Esophagus squamous epithelium (tissue), 4 donors: ENCODE results near the gene TOX2.

ENCODE experiments used
- POLR2A ChIP-seq, 4 donors: fragments of 450-650 bp; IDR thresholded peaks; one replicate each; pipeline ENCODE4 v1.6.1; 2017; ENCODE audit warnings: antibody characterized with exemption in 4 of 4, mild to moderate bottlenecking in 4 of 4, moderate library complexity in 3 of 4
- TF ChIP-seq, protein P1 (sequence below), 6 experiments: fragments of 450-650 bp in 4 of 6; fragments of 200-600 bp in 2 of 6; sonication (generic) in 2 of 6; IDR thresholded peaks; one replicate each; pipeline ENCODE4 v1.5.1; 2016 to 2019; ENCODE audit warnings: antibody characterized with exemption in 6 of 6, mild to moderate bottlenecking in 4 of 6, moderate library complexity in 4 of 6

DNA sequence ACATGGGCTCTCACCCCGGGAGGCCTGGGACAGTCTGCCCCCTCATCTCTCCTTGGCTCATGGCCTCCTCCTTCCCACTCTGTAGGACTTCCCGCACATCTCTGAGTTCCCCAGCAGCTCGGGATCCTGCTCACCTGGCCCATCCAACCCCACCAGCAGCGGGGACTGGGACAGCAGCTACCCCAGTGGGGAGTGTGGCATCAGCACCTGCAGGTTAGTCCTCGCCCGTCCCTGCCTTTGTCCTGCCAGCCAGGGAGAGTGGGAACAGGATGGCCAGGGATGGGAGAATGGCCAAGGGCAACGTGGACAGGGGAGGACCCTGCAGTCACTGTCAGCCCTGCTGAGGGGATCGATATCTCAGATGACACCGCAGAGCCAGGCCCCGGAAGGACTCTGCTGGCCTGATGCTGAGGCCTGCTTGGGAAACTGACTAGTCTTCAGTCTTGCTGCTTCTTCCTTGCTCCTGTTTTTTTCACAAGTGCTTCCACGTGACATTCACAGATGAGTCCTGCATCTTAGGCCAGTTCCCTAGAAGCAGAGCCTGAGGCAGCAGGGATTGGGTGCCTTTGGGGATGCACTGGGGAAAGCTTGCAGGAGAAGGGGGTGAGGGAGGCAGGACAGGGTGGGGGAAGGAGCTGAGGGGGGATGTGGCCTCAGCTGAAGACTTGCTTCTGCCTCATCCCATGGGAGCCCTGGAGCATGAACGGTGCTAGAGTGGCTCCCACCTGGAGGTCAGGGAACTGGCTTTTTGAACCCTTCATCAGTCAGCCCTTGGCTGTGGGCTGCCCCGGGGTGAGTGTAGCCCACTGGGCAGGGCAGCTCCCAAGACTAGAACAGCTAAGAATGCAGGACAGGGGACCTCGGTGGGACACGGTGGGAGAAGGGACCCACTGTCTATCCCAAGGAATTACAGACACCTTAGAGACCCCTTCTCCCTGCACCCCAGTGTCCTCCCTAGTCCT, 152.3 kb downstream of the TOX2 start:
- TF ChIP-seq, protein P1, sequence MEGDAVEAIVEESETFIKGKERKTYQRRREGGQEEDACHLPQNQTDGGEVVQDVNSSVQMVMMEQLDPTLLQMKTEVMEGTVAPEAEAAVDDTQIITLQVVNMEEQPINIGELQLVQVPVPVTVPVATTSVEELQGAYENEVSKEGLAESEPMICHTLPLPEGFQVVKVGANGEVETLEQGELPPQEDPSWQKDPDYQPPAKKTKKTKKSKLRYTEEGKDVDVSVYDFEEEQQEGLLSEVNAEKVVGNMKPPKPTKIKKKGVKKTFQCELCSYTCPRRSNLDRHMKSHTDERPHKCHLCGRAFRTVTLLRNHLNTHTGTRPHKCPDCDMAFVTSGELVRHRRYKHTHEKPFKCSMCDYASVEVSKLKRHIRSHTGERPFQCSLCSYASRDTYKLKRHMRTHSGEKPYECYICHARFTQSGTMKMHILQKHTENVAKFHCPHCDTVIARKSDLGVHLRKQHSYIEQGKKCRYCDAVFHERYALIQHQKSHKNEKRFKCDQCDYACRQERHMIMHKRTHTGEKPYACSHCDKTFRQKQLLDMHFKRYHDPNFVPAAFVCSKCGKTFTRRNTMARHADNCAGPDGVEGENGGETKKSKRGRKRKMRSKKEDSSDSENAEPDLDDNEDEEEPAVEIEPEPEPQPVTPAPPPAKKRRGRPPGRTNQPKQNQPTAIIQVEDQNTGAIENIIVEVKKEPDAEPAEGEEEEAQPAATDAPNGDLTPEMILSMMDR (IDR thresholded peaks at IDR 0.05) = no peak
- TF ChIP-seq POLR2A (IDR thresholded peaks at IDR 0.05) = no peak
